Endothelial cell of umbilical vein (primary cell): Measurements from ENCODE around the gene SUPT3H. TPM values are rescaled to one million over a fixed set of nuclear protein-coding genes. Genes with fewer than 3 reads are reported as not detected.

Experiments used
- BruUV-seq: library from RNA; stranded (reverse); fragments of 400-500 nt; replicated peaks from 2 replicates; lab custom pipeline; 2021; lab: Mats Ljungman, UMichigan
- CTCF ChIA-PET: fragments of 300-600, 350-600 bp; sonication (Branson Sonifier 250); formaldehyde crosslinking; loops from one replicate; lab custom pipeline; 2021; ENCODE audit warnings: antibody characterized with exemption, inconsistent platforms; lab: Charles Lee
- POLR2A ChIA-PET: fragments of 300-600, 350-600 bp; sonication (Branson Sonifier 250); formaldehyde crosslinking; loops from one replicate; lab custom pipeline; 2021; ENCODE audit warnings: antibody characterized with exemption, inconsistent platforms; lab: Charles Lee
- DNase-seq: peaks from one replicate; pipeline ENCODE4 v3.0.0-alpha.2; 2011; ENCODE audit warnings: low read depth, low spot score
- FAIRE-seq: peaks from 2 replicates; lab custom pipeline; 2011; peaks lifted over from hg19 to GRCh38; lab: Jason Lieb, UNC
- H2AFZ ChIP-seq: 2 replicates; pipeline ENCODE4 v1.6.0; 2012; ENCODE audit warnings: low read depth, low read length, control low read depth, inconsistent platforms
- H3K27ac ChIP-seq: 2 replicates; pipeline ENCODE4 v1.5.1; 2011; ENCODE audit warnings: low read depth, mild to moderate bottlenecking, control low read depth, low read length, moderate library complexity; ENCODE audit not compliant: insufficient read depth
- H3K27me3 ChIP-seq, 2 experiments: 2 replicates each; pipeline versions ENCODE4 v1.6.0 to v1.6.1; 2011; ENCODE audit warnings: low read length in 2 of 2, mixed read lengths in 1 of 2; ENCODE audit not compliant: control insufficient read depth in 2 of 2, insufficient read depth in 2 of 2
- H3K36me3 ChIP-seq, 2 experiments: 2 replicates in 1 of 2; 3 replicates in 1 of 2; pipeline ENCODE4 v1.5.1; 2011; ENCODE audit warnings: low read length in 2 of 2, mild to moderate bottlenecking in 1 of 2, moderate library complexity in 1 of 2; ENCODE audit not compliant: control insufficient read depth in 2 of 2, insufficient read depth in 2 of 2; ENCODE audit errors: extremely low read depth in 1 of 2
- H3K4me1 ChIP-seq: 3 replicates; pipeline ENCODE4 v1.5.1; 2011; ENCODE audit warnings: mild to moderate bottlenecking, low read length; ENCODE audit not compliant: control insufficient read depth, insufficient read depth; ENCODE audit errors: extremely low read depth
- H3K4me2 ChIP-seq: 2 replicates; pipeline ENCODE4 v1.6.1; 2011; ENCODE audit warnings: low read length, control low read depth, mixed read lengths; ENCODE audit not compliant: insufficient read depth
- H3K4me3 ChIP-seq, 3 experiments: fragments of 200-600 bp in 1 of 3; sonication (generic), shearing (Covaris generic) in 1 of 3; replicated peaks in 1 of 3; 2 replicates each; pipeline ENCODE4 v1.5.1; 2011 to 2016; ENCODE audit warnings: control low read depth in 3 of 3, low read length in 3 of 3, mild to moderate bottlenecking in 2 of 3, inconsistent platforms in 1 of 3, low read depth in 1 of 3, moderate library complexity in 1 of 3; ENCODE audit not compliant: insufficient read depth in 1 of 3
- H3K79me2 ChIP-seq: 2 replicates; pipeline ENCODE4 v1.6.0; 2012; ENCODE audit warnings: low read length, inconsistent platforms; ENCODE audit not compliant: control insufficient read depth, insufficient read depth
- H3K9ac ChIP-seq: replicated peaks from 2 replicates; pipeline ENCODE3; 2011; ENCODE audit warnings: low read length, control low read depth; ENCODE audit not compliant: insufficient read depth; ENCODE audit errors: extremely low read depth
- H3K9me1 ChIP-seq: replicated peaks from 3 replicates; pipeline ENCODE4 v1.6.0; 2011; ENCODE audit warnings: mild to moderate bottlenecking, low read length; ENCODE audit not compliant: control insufficient read depth, insufficient read depth; ENCODE audit errors: extremely low read depth
- H3K9me3 ChIP-seq: replicated peaks from 2 replicates; pipeline ENCODE4 v1.5.1; 2012; ENCODE audit warnings: low read length, inconsistent platforms; ENCODE audit not compliant: control insufficient read depth, insufficient read depth
- H4K20me1 ChIP-seq: replicated peaks from 2 replicates; pipeline ENCODE3; 2011; ENCODE audit warnings: mild to moderate bottlenecking, low read length; ENCODE audit not compliant: control insufficient read depth, insufficient read depth; ENCODE audit errors: extremely low read depth
- CTCF ChIP-seq, 2 donors: IDR thresholded peaks; 1 replicate in 1 of 2; 2 replicates in 1 of 2; pipeline ENCODE4 v1.5.1; 2011; ENCODE audit warnings: low read length in 2 of 2, mild to moderate bottlenecking in 2 of 2, moderate library complexity in 2 of 2, control low read depth in 1 of 2, inconsistent platforms in 1 of 2, low read depth in 1 of 2; ENCODE audit not compliant: insufficient read depth in 1 of 2; ENCODE audit errors: extremely low read depth in 1 of 2
- EZH2 ChIP-seq: IDR thresholded peaks from 2 replicates; pipeline ENCODE4 v1.6.1; 2012; ENCODE audit warnings: borderline replicate concordance, low read depth, mild to moderate bottlenecking, moderate library complexity, low read length, inconsistent platforms; ENCODE audit not compliant: severe bottlenecking
- FOS ChIP-seq: IDR thresholded peaks from 2 replicates; pipeline ENCODE4 v1.6.1; 2011; ENCODE audit warnings: mild to moderate bottlenecking, low read length, moderate library complexity, borderline replicate concordance; ENCODE audit not compliant: insufficient read depth
- GATA2 ChIP-seq: IDR thresholded peaks from 2 replicates; pipeline ENCODE4 v1.7.0; 2011; ENCODE audit warnings: low read depth, mild to moderate bottlenecking, moderate library complexity, mixed read lengths, low read length; ENCODE audit not compliant: insufficient read length, insufficient read depth
- JUN ChIP-seq: IDR thresholded peaks from 2 replicates; pipeline ENCODE4 v1.6.1; 2011; ENCODE audit warnings: borderline replicate concordance, low read depth; ENCODE audit not compliant: insufficient read length, insufficient read depth
- MAX ChIP-seq: IDR thresholded peaks from 2 replicates; pipeline ENCODE4 v1.6.1; 2011; ENCODE audit not compliant: insufficient read depth, insufficient read length
- MYC ChIP-seq: IDR thresholded peaks from one replicate; pipeline ENCODE4 v1.6.1; 2011; ENCODE audit warnings: mild to moderate bottlenecking, low read depth, low read length
- POLR2AphosphoS5 ChIP-seq: IDR thresholded peaks from 2 replicates; pipeline ENCODE4 v1.6.1; 2012; ENCODE audit warnings: low read depth, mild to moderate bottlenecking, control low read depth, low read length, moderate library complexity; ENCODE audit not compliant: insufficient read depth
- dilution Hi-C: fragments of 300-500 bp; cut with MboI; formaldehyde crosslinking; loops from one replicate; pipeline ENCODE4 v1.15.0; 2019; ENCODE audit warnings: low sequenced_read_pairs; ENCODE audit not compliant: extremely low pct_ligation_motif_present
- intact Hi-C: fragments of 100-400 bp; cut with micrococcal nuclease; formaldehyde crosslinking; loops from one replicate; pipeline ENCODE4 v1.10.0; 2022
- polyA plus RNA-seq, 4 experiments: library from polyadenylated mRNA; depleted of rRNA in 3 of 4; stranded (reverse) in 3 of 4; unstranded in 1 of 4; fragments of >200 nt; gene quantifications; 2 replicates each; pipeline versions ENCODE4 v1.2.1 to v1.2.3, GENCODE V29; 2011 to 2012; ENCODE audit warnings: missing spikeins in 1 of 4
- total RNA-seq: library from RNA; stranded (reverse); gene quantifications from 2 replicates; pipeline ENCODE4 v1.2.3, GENCODE V29; 2021

The SUPT3H gene
- total and polyA plus RNA-seq, 2 donors (not counting 3 experiments of a cell fraction or from before 2014, with no cell fraction given) = 8.3 to 9.8 TPM

- no peaks in the 10 kb centered on the region for H3K4me1 ChIP-seq
- H3K79me2 ChIP-seq = no peaks in the 10 kb centered on the region
- FAIRE-seq = no peak
- H3K9ac ChIP-seq = no peak overlapping the region
- no peak overlapping the region for H3K27ac ChIP-seq
- dilution Hi-C loops = no loop called here
- H3K4me3 ChIP-seq = no peak overlapping the region
- CTCF ChIA-PET = interaction anchor here (0.9 kb wide), 1 partner anchor 12 kb away, joined by 4 read pairs; no protein-coding TSS in a partner anchor
- no TSS peak for BruUV-seq
- H3K36me3 ChIP-seq = no peaks in the 10 kb centered on the region
- no peaks in the 10 kb centered on the region for H3K27me3 ChIP-seq
- H4K20me1 ChIP-seq = no peaks in the 10 kb centered on the region
- H3K4me2 ChIP-seq = no peak overlapping the region
- no peaks in the 10 kb centered on the region for H3K9me1 ChIP-seq
- intact Hi-C loops = no loop called here
- no peak for DNase-seq
- no peak for TF ChIP-seq EZH2
- no peak for TF ChIP-seq CTCF (IDR thresholded peaks at IDR 0.05; ENCODE audit: extremely low read depth in 1 of 2, insufficient read depth in 1 of 2, low read depth in 1 of 2, low read length in 2 of 2)
- no peak for TF ChIP-seq GATA2
- no peak overlapping the region for H2AFZ ChIP-seq
- POLR2A ChIA-PET = no interaction called here
- no peaks in the 10 kb centered on the region for H3K9me3 ChIP-seq
These were observed 265.0 kb downstream of the SUPT3H start for GRCh38 chr6:45112711-45113110.

- CTCF ChIA-PET = no interaction called here
- TF ChIP-seq CTCF (IDR thresholded peaks at IDR 0.05; ENCODE audit: extremely low read depth in 1 of 2, insufficient read depth in 1 of 2, low read depth in 1 of 2, low read length in 2 of 2) (no peak), FOS (no peak), JUN (no peak), MYC (no peak), POLR2AphosphoS5 (no peak), EZH2 (no peak), MAX (no peak)
- Histone ChIP-seq H3K9me1 (no peaks in the 10 kb centered on the region), H3K4me2 (no peak overlapping the region), H3K9me3 (no peaks in the 10 kb centered on the region), H3K4me1 (no peaks in the 10 kb centered on the region), H3K27me3 (no peaks in the 10 kb centered on the region), H4K20me1 (no peaks in the 10 kb centered on the region), H3K27ac (no peak overlapping the region), H2AFZ (no peak overlapping the region), H3K9ac (no peak overlapping the region), H3K4me3 (no peak overlapping the region), H3K36me3 (no peaks in the 10 kb centered on the region), H3K79me2 (no peaks in the 10 kb centered on the region)
- POLR2A ChIA-PET = no interaction called here
- intact Hi-C loops = no loop called here
- DNase-seq (no peak), FAIRE-seq (no peak)
- BruUV-seq = no TSS peak
- dilution Hi-C loops = no loop called here
These were observed 268.2 kb downstream of the SUPT3H start for GRCh38 chr6:45109551-45109950.
